H7 (cell line): Measurements from ENCODE around the gene DBET. TPM values are rescaled to one million over a fixed set of nuclear protein-coding genes. Genes with fewer than 3 reads are reported as not detected.
"Not testable (repeated sequence)": the region's sequence is repeated elsewhere in the genome, so short reads cannot be mapped to it uniquely, and the experiment has no call there.

Experiments
- DNase-seq: peaks from one replicate; pipeline ENCODE4 v3.0.0; 2012
- H3K27me3 ChIP-seq: 2 replicates; pipeline ENCODE4 v1.6.0; 2011; ENCODE audit warnings: mild to moderate bottlenecking, low read length; ENCODE audit not compliant: control insufficient read depth, insufficient read depth
- H3K36me3 ChIP-seq: replicated peaks from 2 replicates; pipeline ENCODE4 v1.5.1; 2011; ENCODE audit warnings: low read length; ENCODE audit not compliant: control insufficient read depth, insufficient read depth
- H3K4me3 ChIP-seq: 2 replicates; pipeline ENCODE4 v1.5.1; 2011; ENCODE audit warnings: low read depth, mild to moderate bottlenecking, control low read depth, low read length, moderate library complexity; ENCODE audit not compliant: insufficient read depth
- total RNA-seq: library from RNA; depleted of rRNA; stranded (reverse); fragments of >200 nt; shearing (Covaris generic); gene quantifications from 2 replicates; pipeline ENCODE4 v1.2.3, GENCODE V29; 2014; rRNA removed

Gene DBET
- total RNA-seq, 1 experiment from 2014 or later: not detected

DNA sequence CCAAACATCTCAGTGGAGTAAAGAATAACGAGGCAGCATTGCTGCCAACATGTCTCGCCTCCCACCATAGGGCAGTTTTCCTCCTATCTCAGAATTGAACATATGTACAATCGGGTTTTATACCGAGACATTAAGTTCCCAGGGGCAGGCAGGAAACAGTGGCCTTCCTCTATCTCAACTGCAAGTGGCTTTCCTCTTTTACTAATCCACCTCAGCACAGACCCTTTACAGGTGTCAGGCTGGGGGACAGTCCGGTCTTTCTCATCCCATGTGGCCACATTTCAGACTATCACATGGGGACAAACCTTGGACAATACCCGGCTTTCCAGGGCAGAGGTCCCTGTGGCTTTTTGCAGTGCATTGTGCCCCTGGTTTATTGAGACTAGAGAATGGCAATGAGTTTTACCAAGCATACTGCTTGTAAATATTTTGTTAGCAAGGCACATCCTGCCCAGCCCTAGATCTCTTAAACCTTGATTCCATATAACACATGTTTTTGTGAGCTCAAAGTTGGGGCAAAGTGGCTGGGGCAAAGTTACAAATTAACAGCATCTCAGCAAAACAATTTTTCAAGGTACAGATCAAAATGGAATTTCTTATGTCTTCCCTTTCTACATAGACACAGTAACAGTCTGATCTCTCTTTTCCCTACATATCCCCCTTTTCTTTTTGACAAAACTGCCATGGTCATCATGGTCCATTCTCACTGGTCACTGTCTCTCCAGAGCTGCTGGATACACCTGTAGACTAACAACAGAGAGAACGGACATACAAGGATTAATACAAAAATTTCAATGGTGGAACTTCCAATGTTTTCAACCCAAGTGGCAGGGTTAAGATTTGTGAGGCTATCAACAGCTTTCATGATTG, 42.5 kb downstream of the DBET start:
- not testable (repeated sequence) for DNase-seq, H3K36me3 ChIP-seq, H3K27me3 ChIP-seq, H3K4me3 ChIP-seq

DNA sequence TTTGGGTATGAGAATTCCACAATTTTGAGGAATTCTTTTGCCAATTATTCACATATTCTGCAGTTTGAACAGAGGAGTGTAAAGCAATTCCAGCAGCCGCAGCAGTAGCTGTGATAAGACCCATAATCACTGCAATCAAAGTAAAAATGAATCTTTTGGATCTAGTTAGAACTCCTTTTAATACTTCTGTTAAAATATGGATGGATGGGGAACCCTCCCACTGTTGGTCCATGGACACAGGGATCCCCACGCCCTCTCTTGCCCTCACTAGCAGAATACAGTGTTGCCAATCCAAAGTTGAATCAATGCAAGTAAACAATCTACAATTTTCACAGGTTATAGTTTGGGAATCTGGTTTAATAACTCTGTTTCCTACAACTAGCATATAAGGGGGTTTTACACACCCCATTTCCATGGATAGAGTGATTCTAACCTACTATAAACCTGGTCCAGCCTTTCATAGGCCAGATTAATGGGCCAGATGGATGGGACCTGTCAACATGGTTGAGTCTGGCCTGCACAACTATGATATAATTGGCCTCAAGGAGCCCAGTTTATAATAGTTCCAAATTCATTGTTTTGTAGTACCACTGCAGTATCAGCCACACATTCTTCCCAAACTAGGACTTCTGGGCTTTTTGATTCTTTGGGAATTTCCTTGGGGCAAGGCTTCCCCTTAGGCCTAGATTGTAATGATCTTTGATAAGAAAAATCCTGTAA, 43.6 kb downstream of the DBET start:
- not testable (repeated sequence) for H3K4me3 ChIP-seq, DNase-seq, H3K36me3 ChIP-seq, H3K27me3 ChIP-seq

DNA sequence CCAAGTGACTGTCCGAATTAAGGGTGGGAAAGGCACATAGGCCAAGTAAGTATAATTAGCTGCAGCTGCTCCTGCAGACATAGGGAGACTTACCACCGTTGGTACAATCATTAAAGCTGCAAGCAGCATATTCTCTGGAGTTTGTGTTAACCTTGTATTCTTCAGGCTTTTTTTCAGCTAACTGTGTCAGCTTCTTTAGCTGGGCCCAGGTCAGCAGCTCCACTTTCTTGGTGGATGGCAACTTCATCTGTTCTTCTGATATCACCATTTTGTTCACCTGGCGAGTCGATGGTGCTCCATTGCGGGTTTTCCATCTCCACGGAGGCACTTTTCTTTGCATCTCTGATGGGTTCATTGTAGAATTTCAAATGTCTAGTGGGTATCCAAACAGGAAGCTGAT, 44.5 kb downstream of the DBET start:
- H3K36me3 ChIP-seq, H3K4me3 ChIP-seq, H3K27me3 ChIP-seq, DNase-seq: not testable (repeated sequence)

DNA sequence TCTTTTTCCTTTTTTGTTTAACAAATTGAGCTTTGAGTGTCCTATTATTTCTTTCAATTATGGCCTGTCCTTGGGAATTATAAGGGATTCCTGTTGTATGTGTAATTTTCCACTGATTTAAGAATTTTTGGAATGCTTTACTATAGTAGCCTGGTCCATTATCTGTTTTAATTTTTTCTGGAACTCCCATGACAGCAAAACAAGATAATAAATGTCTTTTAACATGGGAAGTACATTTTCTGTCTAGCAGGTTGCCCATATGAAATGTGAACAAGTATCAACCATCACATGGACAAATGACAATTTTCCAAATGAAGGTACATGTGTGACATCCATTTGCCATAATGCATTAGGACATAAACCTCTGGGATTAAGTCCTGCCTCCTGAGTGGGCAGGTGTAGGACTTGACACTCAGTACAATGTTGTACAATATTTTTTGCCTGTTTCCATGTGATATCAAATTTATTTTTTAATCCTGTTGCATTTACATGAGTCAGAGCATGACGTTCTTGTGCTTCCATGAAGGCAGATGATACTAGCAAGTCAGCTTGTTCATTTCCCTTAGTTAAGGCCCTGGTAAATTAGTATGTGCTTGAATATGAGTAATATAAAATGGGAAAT, 45.2 kb downstream of the DBET start:
- H3K27me3 ChIP-seq, DNase-seq, H3K4me3 ChIP-seq, H3K36me3 ChIP-seq: not testable (repeated sequence)

DNA sequence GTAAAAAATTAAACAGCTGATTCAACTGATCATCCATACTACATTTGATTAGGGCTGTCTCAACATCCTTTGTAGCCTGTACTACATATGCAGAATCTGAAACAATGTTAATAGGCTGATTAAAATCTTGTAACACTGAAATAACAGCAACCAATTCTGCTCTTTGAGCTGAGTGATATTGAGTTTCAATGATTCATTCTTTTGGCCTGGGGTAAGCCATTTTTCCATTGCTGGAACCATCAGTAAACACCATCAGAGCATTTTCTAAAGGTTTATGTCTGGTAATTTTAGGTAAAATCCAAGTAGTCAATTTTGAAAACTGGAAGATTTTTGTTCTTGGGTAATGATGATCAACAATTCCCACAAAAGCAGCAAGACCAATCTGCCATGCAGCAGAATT, 45.7 kb downstream of the DBET start:
- not testable (repeated sequence) for H3K36me3 ChIP-seq, H3K4me3 ChIP-seq, H3K27me3 ChIP-seq, DNase-seq

DNA sequence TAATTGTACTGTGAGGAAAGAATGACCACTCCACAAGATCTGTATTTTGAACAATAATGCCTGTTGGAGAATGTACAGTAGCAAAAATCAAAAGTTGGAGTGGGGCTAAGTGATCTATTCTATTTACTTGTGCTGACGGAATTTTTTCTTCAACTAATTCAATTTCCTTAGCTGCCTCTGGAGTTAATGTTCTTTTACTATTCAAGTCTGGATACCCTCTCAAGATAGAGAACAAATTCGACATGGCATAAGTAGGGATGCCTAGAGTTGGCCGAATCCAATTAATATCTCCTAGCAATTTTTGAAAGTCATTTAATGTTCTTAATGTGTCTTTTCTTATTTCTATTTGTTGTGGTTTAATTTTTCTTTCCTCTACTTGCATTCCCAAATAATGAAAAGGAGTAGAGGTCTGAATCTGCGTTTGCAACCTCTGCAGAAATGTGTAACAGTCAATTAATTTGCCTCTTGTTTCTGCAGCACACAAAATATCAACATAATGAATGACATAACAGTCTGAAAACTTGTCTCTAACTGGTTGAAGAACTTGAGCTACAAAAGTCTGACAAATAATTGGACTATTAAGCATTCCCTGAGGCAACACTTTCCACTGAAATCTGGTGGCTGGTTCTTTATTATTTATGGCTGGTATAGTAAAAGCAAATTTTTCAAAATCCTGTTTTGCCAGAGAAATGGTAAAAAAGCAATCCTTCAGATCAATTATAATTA, 46.4 kb downstream of the DBET start:
- H3K36me3 ChIP-seq, H3K27me3 ChIP-seq, DNase-seq, H3K4me3 ChIP-seq: not testable (repeated sequence)

DNA sequence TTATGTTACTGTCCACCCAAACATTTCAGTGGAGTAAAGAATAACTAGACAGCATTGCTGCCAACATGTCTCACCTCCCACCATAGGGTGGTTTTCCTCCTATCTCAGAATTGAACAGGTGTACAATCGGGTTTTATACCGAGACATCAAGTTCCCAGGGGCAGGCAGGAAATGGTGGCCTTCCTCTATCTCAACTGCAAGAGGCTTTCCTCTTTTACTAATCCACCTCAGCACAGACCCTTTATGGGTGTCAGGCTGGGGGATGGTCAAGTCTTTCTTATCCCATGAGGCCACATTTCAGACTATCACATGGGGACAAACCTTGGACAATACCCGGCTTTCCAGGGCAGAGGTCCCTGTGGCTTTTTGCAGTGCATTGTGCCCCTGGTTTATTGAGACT, 48.6 kb downstream of the DBET start:
- not testable (repeated sequence) for H3K27me3 ChIP-seq, H3K36me3 ChIP-seq, H3K4me3 ChIP-seq, DNase-seq

DNA sequence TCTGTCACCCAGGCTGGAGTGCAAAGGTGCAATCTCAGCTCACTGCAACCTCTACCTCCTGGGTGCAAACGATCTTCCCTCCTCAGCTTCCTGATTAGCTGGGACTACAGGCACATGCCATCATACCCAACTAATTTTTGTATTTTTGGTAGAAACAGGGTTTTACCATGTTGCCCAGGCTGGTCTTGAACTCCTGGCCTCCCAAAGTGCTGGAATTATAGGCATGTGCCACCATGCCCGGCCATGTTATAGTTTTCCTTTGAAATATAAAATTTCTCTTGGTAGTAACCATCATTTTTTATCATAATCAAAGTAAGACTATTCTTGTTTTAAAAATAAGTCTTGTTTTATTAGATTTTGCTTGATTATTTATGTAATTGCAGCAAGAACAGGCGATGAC, 50.7 kb downstream of the DBET start:
- H3K4me3 ChIP-seq, H3K36me3 ChIP-seq, DNase-seq, H3K27me3 ChIP-seq: not testable (repeated sequence)

Other genes with a start within 250 kb of the DBET start
- gene FRG1, start 123.6 kb upstream of the DBET start, total RNA-seq: 19.5 and 21.4 TPM in 2 replicates
- 0.18 TPM in 1 of 2 replicates, not detected in the other for gene FRG2, start 37.2 kb upstream of the DBET start, total RNA-seq
- gene DUX4, start 109.3 kb downstream of the DBET start, total RNA-seq: not detected in 2 replicates